ENCODE data around the gene TBC1D16. TPM values are rescaled to one million over a fixed set of nuclear protein-coding genes. Genes with fewer than 3 reads are reported as not detected.
A peak's percentile ranks its signal among the peaks of the same experiment; 100 is the strongest.

Gene TBC1D16
- total and polyA plus RNA-seq, 2 experiments from 2014 or later: 9.2 to 22.4 TPM

GRCh38 chr17:80030730-80031410 is 4.8 kb downstream of the TBC1D16 start:
- Histone ChIP-seq H3K4me3 (no peak overlapping the region), H3K4me1 (ENCODE audit: insufficient read depth) (peaks cover 28% of the 10 kb centered on the region), H3K9me3 (ENCODE audit: low read depth) (no peaks in the 10 kb centered on the region), H4K20me1 (ENCODE audit: insufficient read depth) (no peaks in the 10 kb centered on the region), H3K27me3 (replicated peaks; ENCODE audit: insufficient read depth) (no peaks in the 10 kb centered on the region), H3K9me2 (ENCODE audit: insufficient read depth) (no peaks in the 10 kb centered on the region), H3K36me3 (ENCODE audit: low read depth) (no peaks in the 10 kb centered on the region), H3K27ac (no peak overlapping the region), H3K4me2 (ENCODE audit: unreplicated experiment) (no peak overlapping the region), H3K79me2 (ENCODE audit: insufficient read depth) (peaks cover 74% of the 10 kb centered on the region), H3K9ac (no peak overlapping the region), H3F3A (ENCODE audit: insufficient read depth) (peaks cover 34% of the 10 kb centered on the region), H2AFZ (no peak overlapping the region)
- TF ChIP-seq EZH2 (IDR thresholded peaks at IDR 0.05; ENCODE audit: insufficient read depth, poor library complexity, severe bottlenecking): no peak
- no peak for TF ChIP-seq EZH2phosphoT487 (IDR thresholded peaks at IDR 0.05; ENCODE audit: insufficient read depth, low read depth)
- WGBS, 2 experiments (ENCODE audit: low coverage in 1 of 2, low lambda C conversion rate in 2 of 2, missing lambda C conversion rate in 2 of 2): 92 to 96% methylated on average over 25 of the region's 25 CpGs
- in situ Hi-C loops (cut with MboI): no loop called here
- no peak for DNase-seq

- Histone ChIP-seq H3K79me2 (ENCODE audit: insufficient read depth) (peaks cover 78% of the 10 kb centered on the region), H3K9me3 (ENCODE audit: low read depth) (no peaks in the 10 kb centered on the region), H3K27ac (peak overlapping the region; percentile 71), H3K4me1 (ENCODE audit: insufficient read depth) (peaks cover 25% of the 10 kb centered on the region), H2AFZ (no peak overlapping the region), H3F3A (ENCODE audit: insufficient read depth) (peaks cover 27% of the 10 kb centered on the region), H3K9me2 (ENCODE audit: insufficient read depth) (no peaks in the 10 kb centered on the region), H3K4me3 (peak overlapping the region; percentile 52), H3K9ac (peak overlapping the region; percentile 54), H3K4me2 (ENCODE audit: unreplicated experiment) (peak overlapping the region; percentile 59), H3K36me3 (ENCODE audit: low read depth) (no peaks in the 10 kb centered on the region), H3K27me3 (replicated peaks; ENCODE audit: insufficient read depth) (no peaks in the 10 kb centered on the region), H4K20me1 (ENCODE audit: insufficient read depth) (no peaks in the 10 kb centered on the region)
- WGBS, 2 experiments (ENCODE audit: low coverage in 1 of 2, low lambda C conversion rate in 2 of 2, missing lambda C conversion rate in 2 of 2): 14 to 17% methylated on average over 8 to 9 of the region's 9 CpGs
- peak; percentile 86 for DNase-seq
- in situ Hi-C loops (cut with MboI): no loop called here
- TF ChIP-seq EZH2 (IDR thresholded peaks at IDR 0.05; ENCODE audit: insufficient read depth, poor library complexity, severe bottlenecking) (no peak), EZH2phosphoT487 (IDR thresholded peaks at IDR 0.05; ENCODE audit: insufficient read depth, low read depth) (no peak)
Measured at GRCh38 chr17:80029258-80029974, 6.3 kb downstream of the TBC1D16 start.

GRCh38 chr17:80028030-80028429 is 7.6 kb downstream of the TBC1D16 start:
- H3K9ac ChIP-seq: peak overlapping the region; percentile 54
- no peak overlapping the region for H3K4me3 ChIP-seq
- in situ Hi-C loops (cut with MboI): no loop called here
- H2AFZ ChIP-seq: peak overlapping the region; percentile 35; the same call in 1 of the 2 replicates
- peaks cover 24% of the 10 kb centered on the region; the same call in 1 of the 2 replicates for H3F3A ChIP-seq (ENCODE audit: insufficient read depth)
- H3K4me2 ChIP-seq (ENCODE audit: unreplicated experiment): no peak overlapping the region
- H4K20me1 ChIP-seq (ENCODE audit: insufficient read depth): no peaks in the 10 kb centered on the region
- DNase-seq: no peak
- peak overlapping the region; percentile 71 for H3K27ac ChIP-seq
- H3K36me3 ChIP-seq (ENCODE audit: low read depth): no peaks in the 10 kb centered on the region
- H3K79me2 ChIP-seq (ENCODE audit: insufficient read depth): peaks cover 78% of the 10 kb centered on the region
- no peaks in the 10 kb centered on the region for H3K9me2 ChIP-seq (ENCODE audit: insufficient read depth)
- no peaks in the 10 kb centered on the region for H3K27me3 ChIP-seq (replicated peaks; ENCODE audit: insufficient read depth)
- H3K4me1 ChIP-seq (ENCODE audit: insufficient read depth): peaks cover 22% of the 10 kb centered on the region
- WGBS, 2 experiments (ENCODE audit: low coverage in 1 of 2, low lambda C conversion rate in 2 of 2, missing lambda C conversion rate in 2 of 2): 74 to 76% methylated on average over 10 of the region's 10 CpGs
- no peak for TF ChIP-seq EZH2phosphoT487 (IDR thresholded peaks at IDR 0.05; ENCODE audit: insufficient read depth, low read depth)
- no peak for TF ChIP-seq EZH2 (IDR thresholded peaks at IDR 0.05; ENCODE audit: insufficient read depth, poor library complexity, severe bottlenecking)
- no peaks in the 10 kb centered on the region for H3K9me3 ChIP-seq (ENCODE audit: low read depth)

GRCh38 chr17:80027043-80027435 is 8.6 kb downstream of the TBC1D16 start:
- Histone ChIP-seq H3K9me2 (ENCODE audit: insufficient read depth) (no peaks in the 10 kb centered on the region), H3K4me2 (ENCODE audit: unreplicated experiment) (no peak overlapping the region), H3K36me3 (ENCODE audit: low read depth) (no peaks in the 10 kb centered on the region), H3K4me1 (ENCODE audit: insufficient read depth) (peaks cover 22% of the 10 kb centered on the region), H3K27ac (no peak overlapping the region), H3F3A (ENCODE audit: insufficient read depth) (peaks cover 24% of the 10 kb centered on the region; the same call in 1 of the 2 replicates), H4K20me1 (ENCODE audit: insufficient read depth) (no peaks in the 10 kb centered on the region), H3K27me3 (replicated peaks; ENCODE audit: insufficient read depth) (no peaks in the 10 kb centered on the region), H2AFZ (no peak overlapping the region), H3K79me2 (ENCODE audit: insufficient read depth) (peaks cover 77% of the 10 kb centered on the region), H3K9ac (no peak overlapping the region), H3K4me3 (no peak overlapping the region), H3K9me3 (ENCODE audit: low read depth) (no peaks in the 10 kb centered on the region)
- no peak for DNase-seq
- TF ChIP-seq EZH2phosphoT487 (IDR thresholded peaks at IDR 0.05; ENCODE audit: insufficient read depth, low read depth) (no peak), EZH2 (IDR thresholded peaks at IDR 0.05; ENCODE audit: insufficient read depth, poor library complexity, severe bottlenecking) (no peak)
- in situ Hi-C loops (cut with MboI): no loop called here
- WGBS, 2 experiments (ENCODE audit: low coverage in 1 of 2, low lambda C conversion rate in 2 of 2, missing lambda C conversion rate in 2 of 2): 94 to 96% methylated on average over 8 of the region's 8 CpGs

All from GM23248 (cell line).